Measurements from ENCODE around the gene YAE1. TPM values are rescaled to one million over a fixed set of nuclear protein-coding genes. Genes with fewer than 3 reads are reported as not detected.

Gene YAE1
- total RNA-seq, 1 experiment from 2014 or later: 23.1 TPM

- intact Hi-C loops (cut with micrococcal nuclease; ENCODE audit: unreplicated experiment): no loop called here
- Histone ChIP-seq H2AFZ (no peak overlapping the region), H3F3A (ENCODE audit: insufficient read depth, low read depth) (no peaks in the 10 kb centered on the region), H3K27me3 (ENCODE audit: insufficient read depth, low read depth) (no peaks in the 10 kb centered on the region), H3K36me3 (ENCODE audit: low read depth) (no peaks in the 10 kb centered on the region), H3K4me2 (no peak overlapping the region), H4K20me1 (ENCODE audit: insufficient read depth) (no peaks in the 10 kb centered on the region), H3K4me3 (no peak overlapping the region), H3K9me2 (ENCODE audit: insufficient read depth) (peaks cover 5% of the 10 kb centered on the region; the same call in 1 of the 2 replicates), H3K27ac (no peak overlapping the region), H3K79me2 (ENCODE audit: low read depth) (peaks cover 4% of the 10 kb centered on the region), H3K9me3 (ENCODE audit: insufficient read depth, low read depth) (no peaks in the 10 kb centered on the region; the same call in 1 of the 2 replicates), H3K4me1 (replicated peaks; ENCODE audit: insufficient read depth) (peaks cover 5% of the 10 kb centered on the region)
- ChIA-PET CTCF (no interaction called here), POLR2A (ENCODE audit: unreplicated experiment) (interaction anchor here (0.5 to 0.7 kb wide), 2 partner anchors 8 to 12 kb away, joined by 3 to 7 read pairs; no protein-coding TSS in a partner anchor)
- no TSS peak for BruUV-seq (replicated peaks)
- DNase-seq: peak in 1 of 2 experiments; percentile 53
- no peak for TF ChIP-seq CTCF (conservative IDR thresholded peaks at IDR 0.05)
- TF ChIP-seq EZH2 (IDR thresholded peaks at IDR 0.05; ENCODE audit: low read depth): no peak
Observed at GRCh38 chr7:39617005-39617404, 50.8 kb downstream of the YAE1 start.

GRCh38 chr7:39618868-39619267 lies 52.7 kb downstream of the YAE1 start:
- Histone ChIP-seq H3K4me1 (replicated peaks; ENCODE audit: insufficient read depth) (peaks cover 11% of the 10 kb centered on the region), H3K79me2 (ENCODE audit: low read depth) (peaks cover 16% of the 10 kb centered on the region), H3K9me2 (ENCODE audit: insufficient read depth) (peaks cover 5% of the 10 kb centered on the region; the same call in 1 of the 2 replicates), H3K9me3 (ENCODE audit: insufficient read depth, low read depth) (no peaks in the 10 kb centered on the region; the same call in 1 of the 2 replicates), H4K20me1 (ENCODE audit: insufficient read depth) (no peaks in the 10 kb centered on the region), H3K4me2 (no peak overlapping the region), H3K4me3 (no peak overlapping the region), H3K27me3 (ENCODE audit: insufficient read depth, low read depth) (no peaks in the 10 kb centered on the region), H3F3A (ENCODE audit: insufficient read depth, low read depth) (no peaks in the 10 kb centered on the region), H3K36me3 (ENCODE audit: low read depth) (no peaks in the 10 kb centered on the region), H2AFZ (no peak overlapping the region), H3K27ac (no peak overlapping the region)
- ChIA-PET POLR2A (ENCODE audit: unreplicated experiment) (no interaction called here), CTCF (no interaction called here)
- no peak for DNase-seq
- no TSS peak for BruUV-seq (replicated peaks)
- TF ChIP-seq CTCF (conservative IDR thresholded peaks at IDR 0.05) (no peak), EZH2 (IDR thresholded peaks at IDR 0.05; ENCODE audit: low read depth) (no peak)
- intact Hi-C loops (cut with micrococcal nuclease; ENCODE audit: unreplicated experiment): no loop called here

GRCh38 chr7:39620486-39620885 lies 54.3 kb downstream of the YAE1 start:
- Histone ChIP-seq H3K9me2 (ENCODE audit: insufficient read depth) (peaks cover 5% of the 10 kb centered on the region; the same call in 1 of the 2 replicates), H3K4me3 (no peak overlapping the region), H3F3A (ENCODE audit: insufficient read depth, low read depth) (peaks cover 12% of the 10 kb centered on the region; the same call in 1 of the 2 replicates), H3K27ac (no peak overlapping the region), H3K36me3 (ENCODE audit: low read depth) (no peaks in the 10 kb centered on the region), H3K27me3 (ENCODE audit: insufficient read depth, low read depth) (no peaks in the 10 kb centered on the region), H4K20me1 (ENCODE audit: insufficient read depth) (peaks cover 14% of the 10 kb centered on the region), H3K9me3 (ENCODE audit: insufficient read depth, low read depth) (no peaks in the 10 kb centered on the region; the same call in 1 of the 2 replicates), H2AFZ (no peak overlapping the region), H3K79me2 (ENCODE audit: low read depth) (peaks cover 32% of the 10 kb centered on the region), H3K4me2 (no peak overlapping the region), H3K4me1 (replicated peaks; ENCODE audit: insufficient read depth) (peaks cover 22% of the 10 kb centered on the region)
- ChIA-PET POLR2A (ENCODE audit: unreplicated experiment) (no interaction called here), CTCF (no interaction called here)
- no peak for DNase-seq
- no peak for TF ChIP-seq CTCF (conservative IDR thresholded peaks at IDR 0.05)
- intact Hi-C loops (cut with micrococcal nuclease; ENCODE audit: unreplicated experiment): no loop called here
- no TSS peak for BruUV-seq (replicated peaks)

Measured in PC-9 (cell line).